GM19351 (cell line): ENCODE data around the gene WDR7.
"Not testable (repeated sequence)": the region's sequence is repeated elsewhere in the genome, so short reads cannot be mapped to it uniquely, and the experiment has no call there.

Experiments
- ATAC-seq: cut with Tn5 transposase; IDR thresholded peaks from one replicate; pipeline ENCODE4 v1.9.1; 2021; ENCODE audit warnings: mild to moderate bottlenecking, moderate library complexity; ENCODE audit not compliant: unreplicated experiment

WDR7 gene

DNA sequence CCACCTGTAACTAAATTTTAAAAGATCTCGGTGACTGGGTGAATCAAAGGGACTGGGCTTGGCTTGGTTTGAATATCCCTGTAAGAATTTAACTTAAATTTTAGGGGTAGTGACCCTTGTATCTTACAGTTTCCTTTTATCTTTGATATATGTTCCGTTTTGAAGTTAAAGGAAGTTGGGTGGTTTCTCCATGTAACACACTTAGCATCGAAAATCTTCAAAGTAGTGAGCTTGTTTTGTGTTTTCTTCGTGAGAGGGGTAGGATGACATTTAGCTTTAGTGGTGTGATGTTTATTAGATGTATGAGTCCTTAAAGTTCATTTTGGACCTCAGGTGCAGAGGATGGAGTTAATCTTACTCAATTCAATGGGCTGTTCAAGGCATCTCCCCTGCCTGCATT is 1.6 kb downstream of the WDR7 start:
- ATAC-seq: no peak

DNA sequence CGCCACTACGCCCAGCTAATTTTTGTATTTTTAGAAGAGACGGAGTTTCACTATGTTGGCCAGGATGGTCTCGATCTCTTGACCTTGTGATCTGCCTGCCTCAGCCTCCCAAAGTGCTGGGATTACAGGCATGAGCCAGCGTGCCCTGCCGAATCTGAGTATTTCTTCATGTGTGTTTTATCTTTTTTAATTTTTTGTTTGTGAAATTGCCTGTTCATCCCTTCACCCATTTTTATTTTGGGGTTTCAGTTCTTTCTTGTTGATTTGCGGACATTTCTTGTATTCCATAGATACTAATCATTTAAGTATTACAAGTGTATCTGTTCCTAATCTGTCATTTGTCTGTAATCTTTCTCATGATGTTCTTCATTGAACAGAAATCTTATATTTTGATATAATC is 3.1 kb downstream of the WDR7 start:
- ATAC-seq: not testable (repeated sequence)

DNA sequence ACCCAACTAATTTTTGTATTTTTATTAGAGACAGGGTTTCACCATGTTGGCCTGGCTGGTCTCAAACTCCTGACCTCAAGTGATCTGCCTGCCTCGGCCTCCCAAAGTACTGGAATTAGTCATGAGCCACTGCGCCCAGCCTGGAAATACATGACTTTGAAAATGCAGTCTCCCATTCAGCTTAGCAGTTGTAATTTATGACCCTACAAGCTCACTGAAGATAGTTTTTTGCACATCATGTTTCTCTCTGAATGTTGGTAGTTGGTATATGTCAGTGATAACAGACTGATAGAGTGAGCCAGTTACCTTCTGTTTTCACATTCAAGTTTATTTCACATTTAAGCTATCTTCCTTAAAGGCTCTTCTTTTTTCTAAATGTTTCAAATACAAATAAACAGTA is 7.1 kb downstream of the WDR7 start:
- ATAC-seq: no peak

DNA sequence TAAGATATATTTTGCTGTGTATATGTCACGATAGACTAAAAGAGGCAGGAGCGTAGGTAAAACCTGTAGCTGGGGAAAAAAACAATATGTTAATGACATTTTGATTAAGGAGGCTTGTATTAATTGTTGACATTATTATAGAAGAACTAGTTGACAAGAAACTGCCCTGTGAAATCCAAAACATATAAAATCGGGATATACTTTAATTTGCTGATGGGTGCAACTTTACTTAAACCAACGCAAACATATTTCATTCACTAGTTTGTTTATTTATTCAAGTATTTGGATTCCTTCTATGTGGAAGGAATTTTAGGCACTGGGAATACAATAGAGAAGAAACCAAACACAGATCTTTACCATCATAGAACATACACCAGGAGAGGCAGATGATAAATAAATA is 8.0 kb downstream of the WDR7 start:
- no peak for ATAC-seq

DNA sequence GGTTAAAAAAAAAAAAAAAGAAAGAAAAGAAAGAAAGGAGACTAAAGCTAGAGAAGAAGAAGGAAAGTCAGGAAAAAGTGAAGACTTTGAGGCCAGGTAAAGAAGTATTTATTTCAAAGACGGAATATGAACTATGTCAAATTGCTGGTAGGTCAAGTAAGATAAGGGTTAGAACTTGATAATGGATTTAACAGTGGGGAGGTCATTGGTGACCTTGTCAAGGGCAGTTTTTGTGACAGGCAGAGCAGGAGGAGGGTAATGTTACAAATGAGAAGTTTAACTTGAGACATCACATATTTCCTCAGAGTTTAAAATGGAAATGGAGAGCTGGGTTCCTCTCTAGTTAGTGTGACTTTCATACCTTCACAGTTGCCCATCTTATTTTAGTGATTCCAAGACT is 9.5 kb downstream of the WDR7 start:
- no peak for ATAC-seq

DNA sequence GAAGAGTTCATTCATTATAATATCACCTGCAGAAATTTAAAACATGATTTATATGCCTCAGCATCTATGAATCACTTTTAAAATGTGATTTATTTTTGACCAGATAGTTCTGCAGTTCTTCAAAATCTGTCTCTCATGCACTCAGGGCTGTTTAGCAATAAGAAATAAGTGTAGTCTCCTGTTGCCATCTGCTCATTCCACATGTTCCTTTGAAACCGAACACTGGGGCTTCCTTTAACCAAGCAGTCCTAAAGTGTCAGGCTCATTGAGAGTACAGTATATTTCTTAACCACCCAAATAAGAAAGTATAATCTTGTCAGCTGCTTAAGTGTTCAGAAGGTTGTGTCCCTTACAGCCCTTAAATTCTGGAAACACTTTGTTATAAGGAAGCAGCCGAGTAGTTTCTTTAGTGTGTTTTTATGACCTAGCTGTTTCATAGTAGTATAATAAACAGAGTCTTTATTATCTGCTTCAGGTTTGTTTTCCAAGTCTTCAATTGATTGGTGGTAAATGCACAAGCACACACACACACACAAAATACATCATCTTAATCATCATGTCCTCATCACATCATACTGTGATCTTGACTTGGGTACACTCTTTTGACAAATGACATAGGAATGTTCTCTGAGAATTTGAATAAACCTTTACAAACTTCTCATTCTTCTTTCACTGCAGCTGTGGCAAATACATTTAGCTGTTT is 10.4 kb downstream of the WDR7 start:
- ATAC-seq: no peak

DNA sequence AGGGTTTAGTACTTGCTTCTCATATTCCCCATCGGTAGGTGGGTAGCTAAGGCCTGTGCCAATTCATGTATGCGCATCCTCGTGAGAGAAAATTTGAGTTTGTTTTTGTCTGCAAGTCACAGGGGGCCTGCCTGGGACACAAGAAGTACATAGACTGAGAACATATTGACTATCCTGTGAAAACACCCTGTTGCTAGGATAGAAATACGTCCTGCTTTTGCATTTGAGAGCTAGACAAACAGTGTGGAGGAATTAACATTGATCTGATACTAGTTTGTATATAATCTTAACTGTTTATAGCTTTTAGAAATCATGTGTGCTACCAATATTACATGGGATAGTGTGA is 10.9 kb downstream of the WDR7 start:
- ATAC-seq: no peak

DNA sequence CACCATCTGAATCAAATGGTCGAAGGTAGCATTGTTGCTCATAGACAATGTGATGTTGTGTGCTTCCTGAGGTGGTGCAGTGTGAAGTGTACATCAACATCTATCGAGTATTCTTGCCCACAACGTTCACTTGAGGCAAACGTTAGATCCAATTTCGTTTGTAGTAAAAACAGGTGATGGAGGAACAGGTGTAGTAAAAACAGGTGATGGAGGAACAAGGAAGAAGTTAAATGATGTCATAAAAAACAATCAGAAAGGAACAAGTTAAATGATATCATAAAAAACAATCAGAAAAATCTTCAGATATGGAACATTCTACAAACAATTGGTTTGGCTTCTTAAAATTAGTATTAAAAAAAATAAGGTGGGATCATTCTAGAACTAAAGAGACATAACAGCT is 11.3 kb downstream of the WDR7 start:
- no peak for ATAC-seq

DNA sequence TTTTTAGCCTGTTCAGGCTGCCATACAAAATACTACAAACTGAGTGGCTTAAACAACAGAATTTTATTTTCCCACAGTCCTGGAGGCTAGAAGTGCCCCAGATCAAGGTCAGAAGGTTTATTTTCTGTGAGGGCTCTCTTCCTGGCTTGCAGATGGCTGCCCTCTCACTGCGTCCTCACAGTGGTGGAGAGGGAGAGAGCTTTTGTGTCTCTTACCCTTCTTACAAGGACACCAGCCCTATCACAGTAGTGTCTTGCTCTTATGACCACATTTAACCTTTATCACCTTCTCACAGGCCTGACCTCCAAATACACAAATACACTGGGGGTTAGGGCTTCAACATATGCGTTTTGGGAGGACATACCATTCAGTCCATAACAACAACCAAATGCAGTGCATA is 11.7 kb downstream of the WDR7 start:
- ATAC-seq: no peak

DNA sequence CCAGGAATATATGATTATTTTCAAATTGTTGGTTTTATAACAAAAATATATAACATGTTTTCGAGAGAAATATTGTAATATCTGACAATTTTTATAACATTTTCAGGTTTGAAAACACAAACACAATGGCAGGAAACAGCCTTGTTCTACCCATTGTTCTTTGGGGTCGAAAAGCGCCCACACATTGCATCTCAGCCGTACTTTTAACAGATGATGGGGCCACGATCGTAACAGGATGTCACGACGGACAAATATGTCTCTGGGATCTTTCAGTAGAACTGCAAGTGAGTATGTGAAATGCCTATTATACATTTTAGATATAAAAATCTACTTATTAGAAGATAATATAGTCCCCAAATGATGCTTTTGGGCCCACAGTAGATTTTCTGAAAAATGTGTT is 21.2 kb downstream of the WDR7 start:
- no peak for ATAC-seq

DNA sequence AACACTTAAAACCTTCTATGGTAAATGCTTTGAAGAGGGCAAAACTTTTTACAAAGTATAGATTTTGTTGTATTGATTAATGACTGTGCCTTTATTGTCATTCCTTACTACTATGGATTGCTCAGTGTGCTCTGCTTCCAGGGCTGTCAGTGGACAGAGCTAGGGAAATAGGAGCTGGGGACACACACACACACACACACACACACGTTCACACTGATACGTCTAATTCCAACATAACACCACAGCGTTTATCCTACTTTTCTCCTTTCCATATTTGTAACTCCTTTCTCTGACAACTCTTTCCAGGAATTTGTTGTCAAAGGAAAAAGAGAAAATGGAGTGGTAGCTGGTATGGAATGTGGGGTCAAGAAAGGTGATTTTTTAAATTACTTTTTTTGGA is 21.8 kb downstream of the WDR7 start:
- ATAC-seq: no peak

DNA sequence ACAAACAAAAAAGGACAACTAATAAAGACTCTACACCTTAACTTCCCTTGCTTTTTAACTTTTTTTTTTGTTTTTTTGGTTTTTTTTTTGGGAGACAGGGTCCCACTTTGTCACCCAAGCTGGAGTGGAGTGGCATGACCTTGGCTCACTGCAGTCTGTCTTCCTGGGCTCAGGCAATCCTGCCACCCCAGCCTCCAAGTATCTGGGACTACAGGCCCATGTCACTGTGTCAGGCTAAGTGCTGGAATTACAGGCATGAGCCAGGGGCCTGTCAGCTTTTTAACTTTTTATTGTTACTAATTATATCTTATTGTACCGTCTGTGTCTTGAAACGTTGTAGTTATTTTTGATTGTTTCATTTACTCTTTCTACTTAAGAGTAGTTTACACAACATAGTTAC is 25.5 kb downstream of the WDR7 start:
- no peak for ATAC-seq

DNA sequence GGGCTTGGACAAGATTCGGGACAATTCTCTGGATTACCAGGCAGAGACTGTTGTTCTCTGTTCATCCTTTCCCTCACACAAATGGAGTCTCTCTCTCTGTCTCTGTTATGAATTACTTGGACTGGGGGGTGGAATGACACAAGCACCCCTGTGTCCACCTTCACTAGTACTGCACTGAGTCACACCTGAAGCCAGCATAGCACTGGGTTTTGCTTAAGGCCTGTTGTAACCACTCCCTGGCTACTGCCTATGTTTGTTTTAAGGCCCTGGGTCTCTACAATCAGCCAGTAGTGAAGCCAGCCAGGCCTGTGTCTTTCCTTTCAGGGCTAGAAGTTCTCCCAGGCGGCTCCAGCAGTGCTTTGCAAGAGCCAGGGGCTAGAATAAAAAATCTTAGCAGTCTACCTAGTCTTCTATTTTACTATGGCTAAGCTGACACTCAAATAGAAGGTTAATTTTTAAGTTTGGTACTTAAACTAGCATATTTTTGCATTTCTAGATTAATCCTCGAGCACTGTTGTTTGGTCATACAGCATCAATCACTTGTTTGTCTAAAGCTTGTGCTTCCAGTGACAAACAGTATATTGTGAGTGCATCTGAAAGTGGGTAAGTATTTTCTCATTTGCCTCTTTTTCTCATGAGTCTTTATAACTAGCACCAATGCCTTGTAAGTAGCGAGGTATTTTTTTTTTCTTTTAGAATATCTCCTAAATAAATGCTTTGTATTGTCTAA is 27.8 kb downstream of the WDR7 start:
- ATAC-seq: no peak

DNA sequence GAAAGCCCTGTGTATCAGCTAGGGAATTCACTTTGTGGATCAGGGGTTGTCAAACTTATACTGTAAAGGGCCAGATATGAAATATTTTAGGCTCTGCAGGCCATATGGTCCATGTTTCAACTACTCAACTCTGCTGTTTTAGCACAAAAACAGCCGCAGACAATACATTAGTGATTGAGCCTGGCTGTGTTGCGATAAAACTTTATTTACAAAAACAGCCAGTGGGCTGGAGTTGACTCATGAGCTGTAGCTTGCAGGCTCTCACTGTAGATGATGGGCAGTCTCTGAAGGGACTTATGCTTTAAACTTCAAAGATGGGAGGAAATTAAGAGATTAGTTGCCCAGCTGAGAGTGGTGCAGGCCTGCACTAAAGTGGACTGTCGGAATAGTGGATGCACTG is 33.1 kb downstream of the WDR7 start:
- ATAC-seq: no peak

DNA sequence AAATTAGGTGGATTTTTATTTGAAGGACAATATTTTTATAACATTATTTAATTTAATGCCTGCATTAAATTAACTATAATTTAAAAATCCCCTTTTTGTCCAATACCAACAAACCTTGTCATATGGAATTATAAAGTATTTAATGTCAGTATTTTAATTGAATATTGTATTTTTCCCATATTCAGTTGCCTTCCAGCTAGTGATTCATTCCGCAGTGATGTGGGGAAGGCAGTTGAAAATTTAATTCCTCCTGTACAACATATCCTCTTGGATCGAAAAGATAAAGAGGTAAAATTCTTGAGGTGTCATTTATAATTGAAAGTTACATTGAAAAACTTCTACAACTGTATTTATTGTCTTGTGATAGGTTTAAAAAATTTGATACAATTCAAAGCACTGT is 40.4 kb downstream of the WDR7 start:
- ATAC-seq: no peak

DNA sequence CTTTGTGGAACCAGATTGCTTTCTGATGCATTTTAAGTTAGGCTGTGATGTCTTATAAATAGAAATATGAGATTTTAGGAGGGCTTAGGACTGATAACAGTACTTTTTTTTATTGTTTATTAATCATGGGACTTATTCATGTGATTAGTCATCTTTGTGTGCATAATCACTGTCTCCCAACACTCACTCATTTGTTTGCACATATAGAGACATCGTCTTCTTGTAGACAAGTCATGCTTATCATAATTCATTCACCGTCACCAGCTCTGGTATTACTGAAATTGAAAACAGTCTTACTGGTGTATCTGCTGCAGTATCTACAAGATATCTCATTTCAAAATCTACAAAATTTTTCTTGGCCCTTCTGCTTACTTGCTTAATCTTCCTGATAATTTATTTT is 45.8 kb downstream of the WDR7 start:
- ATAC-seq: no peak

DNA sequence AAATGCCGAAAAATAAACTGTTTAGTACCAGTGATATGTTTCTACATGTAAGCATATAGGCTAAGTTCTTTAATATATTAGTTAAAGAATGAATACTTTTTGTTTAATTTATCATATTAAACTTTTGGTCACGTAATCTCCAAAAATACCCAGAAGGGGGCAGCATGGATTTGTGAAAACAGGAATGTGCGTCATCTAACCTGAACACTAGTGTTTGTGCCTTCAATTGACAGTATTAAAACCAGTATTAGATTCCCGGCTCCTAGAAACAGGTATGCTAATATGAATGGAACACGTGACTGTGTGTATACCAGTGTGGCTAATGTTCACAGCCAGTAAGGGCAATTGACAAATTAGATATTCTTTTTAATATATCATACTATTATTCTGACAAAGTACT is 51.8 kb downstream of the WDR7 start:
- ATAC-seq: no peak

DNA sequence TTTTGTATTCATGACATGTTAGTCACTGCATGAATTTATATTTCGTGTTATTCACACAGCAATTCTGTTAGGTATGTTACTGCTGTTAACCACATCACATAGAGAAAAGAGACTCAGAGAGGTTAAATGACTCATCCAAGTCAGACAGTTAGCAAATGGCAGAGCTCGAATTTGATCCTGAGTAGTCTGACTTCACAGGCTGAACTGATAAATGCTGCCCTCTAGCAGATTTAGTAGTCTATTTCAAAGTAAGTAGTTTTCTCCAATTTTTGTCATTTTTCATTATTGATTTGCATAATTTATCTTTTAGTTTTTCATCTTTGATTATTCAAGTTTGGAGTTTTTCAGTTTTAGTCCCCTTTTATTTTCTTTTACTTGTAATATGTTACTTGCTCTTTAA is 58.3 kb downstream of the WDR7 start:
- ATAC-seq: peak; percentile 100

DNA sequence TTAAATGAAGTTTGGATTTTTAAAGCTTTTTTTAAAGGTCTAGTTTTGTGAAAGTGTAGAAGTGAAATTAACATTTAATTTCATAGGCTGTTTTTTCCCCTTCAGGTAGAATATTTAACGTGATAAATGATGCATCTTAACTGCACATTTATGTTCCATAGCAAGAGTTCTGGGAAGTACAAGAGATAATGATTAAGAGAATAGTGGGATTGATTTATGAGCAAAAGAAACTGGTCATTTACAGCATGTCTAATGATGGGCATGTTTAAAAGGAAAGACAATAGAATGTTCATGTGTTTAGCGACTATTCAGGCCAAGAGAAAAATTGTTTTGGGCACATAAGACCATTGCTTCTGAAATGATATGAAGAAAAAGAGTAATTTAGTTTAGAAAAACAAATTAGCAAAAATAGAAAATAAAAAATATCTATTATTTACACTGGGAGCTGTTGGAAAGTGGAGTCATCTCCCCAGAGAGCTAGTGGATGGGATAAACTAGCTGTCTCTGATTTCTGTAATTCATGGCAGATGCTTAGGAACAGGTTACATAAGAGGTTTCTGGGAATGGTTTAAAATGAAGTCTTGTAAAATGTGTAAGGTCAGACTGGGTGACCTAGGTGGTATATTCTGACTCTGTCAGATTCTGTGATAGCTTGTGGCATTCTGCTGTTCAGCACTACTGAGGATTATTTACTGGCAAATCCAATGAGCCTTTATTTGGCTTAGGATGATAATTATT is 60.7 kb downstream of the WDR7 start:
- ATAC-seq: no peak

DNA sequence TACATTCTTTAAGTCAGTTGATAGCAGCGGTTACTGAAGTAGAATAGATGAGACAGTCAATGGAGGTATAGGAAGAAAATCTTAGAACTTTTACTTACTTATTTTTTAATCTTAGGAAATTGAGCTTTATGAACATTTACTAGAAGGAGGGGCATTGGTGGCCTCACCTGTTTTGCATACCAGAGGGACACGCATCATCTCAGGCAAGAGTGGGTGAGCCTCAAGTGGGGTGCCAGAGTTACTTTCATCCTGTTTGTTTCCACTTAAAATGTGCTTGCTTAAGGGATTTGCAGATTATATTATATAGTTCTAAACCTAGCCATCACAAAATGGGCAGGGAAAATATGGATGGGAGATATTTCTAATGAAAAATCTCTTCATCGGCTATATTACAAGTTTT is 61.6 kb downstream of the WDR7 start:
- no peak for ATAC-seq

DNA sequence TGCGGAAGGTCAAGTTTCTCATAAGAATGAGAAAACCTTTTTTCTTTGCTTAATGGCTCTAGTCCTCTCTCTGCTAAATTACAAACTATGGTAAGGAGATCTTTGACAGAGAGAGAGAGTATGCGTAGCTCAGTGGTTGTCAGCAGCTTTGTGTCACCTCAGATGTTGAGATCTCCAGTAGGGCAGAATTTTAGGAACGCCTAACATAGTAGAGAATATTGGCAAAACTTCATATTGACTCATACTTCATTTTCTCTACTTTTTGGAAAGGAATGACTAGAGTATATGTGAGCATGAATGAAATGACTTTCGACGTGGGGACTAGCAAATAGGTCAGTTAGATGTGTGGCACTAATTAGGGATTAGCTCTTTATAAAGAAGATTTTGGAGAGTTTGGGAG is 64.0 kb downstream of the WDR7 start:
- no peak for ATAC-seq

DNA sequence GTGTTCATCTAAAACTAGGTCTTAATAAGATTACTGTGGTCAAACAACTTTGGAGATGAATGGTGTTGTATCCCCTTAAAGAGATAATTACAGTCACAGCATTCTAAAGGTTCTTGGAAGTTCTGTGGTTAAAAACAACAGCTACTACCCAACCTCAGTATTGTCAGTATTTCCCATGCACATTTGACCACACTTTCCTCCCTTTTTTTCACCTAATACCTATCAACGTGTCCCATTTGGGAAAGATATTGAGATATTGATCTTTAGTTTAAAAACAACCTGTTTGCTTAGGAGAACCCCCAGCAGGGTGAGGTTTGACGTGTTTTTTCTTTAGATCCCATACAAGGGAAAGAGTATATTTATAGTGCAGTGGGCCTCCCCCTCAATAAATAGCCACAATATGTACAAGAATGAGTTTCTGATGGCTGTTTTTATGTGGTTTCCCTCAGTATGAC is 65.6 kb downstream of the WDR7 start:
- peak; percentile 85 for ATAC-seq
